Measurements from ENCODE around the gene CA10. TPM values are rescaled to one million over a fixed set of nuclear protein-coding genes. Genes with fewer than 3 reads are reported as not detected.

The CA10 gene
- total RNA-seq, 2 donors from 2014 or later = 0.22 to 0.37 TPM

DNA sequence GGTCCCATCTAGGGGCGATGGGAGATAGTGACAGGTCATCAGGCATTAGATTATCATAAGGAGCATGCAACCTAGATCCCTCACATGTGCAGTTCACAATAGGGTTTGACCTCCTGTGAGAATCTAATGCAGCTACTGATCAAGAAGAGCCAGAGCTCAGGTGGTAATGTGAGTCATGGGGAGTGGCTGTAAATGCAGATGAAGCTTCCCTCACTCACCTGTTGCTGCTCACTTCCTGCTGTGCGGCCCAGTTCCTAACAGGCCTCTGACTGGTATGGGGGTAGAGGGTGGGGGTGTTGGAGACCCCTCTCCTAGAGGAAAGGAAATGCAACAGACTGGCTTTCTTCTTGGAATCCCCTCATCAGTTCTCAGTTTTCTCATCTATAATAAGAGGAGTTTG, 131.4 kb downstream of the CA10 start:
- H3K4me1 ChIP-seq (ENCODE audit: control insufficient read depth, insufficient read depth, low read length) = peaks cover 3% of the 10 kb centered on the region
- H3K4me3 ChIP-seq (ENCODE audit: low read length) = no peak overlapping the region
- Mint-ChIP-seq H3K36me3 (ENCODE audit: low read depth) (no peaks in the 10 kb centered on the region), H3K4me1 (peaks cover 20% of the 10 kb centered on the region), H3K27me3 (ENCODE audit: insufficient read depth) (peaks cover 5% of the 10 kb centered on the region), H3K27ac (no peak overlapping the region), H3K9me3 (no peaks in the 10 kb centered on the region), H3K4me3 (no peak overlapping the region)
- no peaks in the 10 kb centered on the region for H3K36me3 ChIP-seq (ENCODE audit: control insufficient read depth, insufficient read depth, low read length)
- H3K9me3 ChIP-seq (ENCODE audit: control insufficient read depth, low read length) = peaks cover 10% of the 10 kb centered on the region
- no peaks in the 10 kb centered on the region for H3K27me3 ChIP-seq (ENCODE audit: control insufficient read depth, insufficient read depth, low read length, poor library complexity, severe bottlenecking)
- DNase-seq = peak; percentile 72
- TF ChIP-seq CTCF (conservative IDR thresholded peaks at IDR 0.05) = no peak
- H3K27ac ChIP-seq (ENCODE audit: low read depth, low read length) = no peak overlapping the region
- H3K9ac ChIP-seq (ENCODE audit: extremely low read depth, low read length, poor library complexity, severe bottlenecking) = no peak overlapping the region
- 95% methylated on average over 2 of the region's 2 CpGs; no CpG with 5 or more reads in 1 of the 2 experiments for WGBS, 2 experiments (ENCODE audit: insufficient coverage in 1 of 2, insufficient read length in 1 of 2)

DNA sequence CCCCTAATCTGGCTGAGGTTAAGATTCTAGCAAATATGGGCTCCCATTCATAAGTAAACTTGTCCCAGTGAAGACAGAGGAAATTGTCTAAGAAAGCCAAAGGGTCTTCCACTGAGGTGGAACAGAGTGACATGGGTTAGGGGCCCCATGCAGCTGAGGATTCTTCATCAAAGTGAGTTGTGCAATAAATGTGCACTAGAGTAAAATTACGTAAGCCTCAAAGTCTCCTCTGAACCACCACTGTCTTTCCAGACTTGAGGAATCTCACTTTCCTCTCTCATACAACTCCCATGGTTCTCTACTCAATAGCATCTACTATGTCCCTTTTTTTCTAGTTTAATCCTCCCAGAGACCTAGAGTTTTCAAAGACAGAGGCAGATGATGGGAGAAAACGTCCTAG, 132.4 kb downstream of the CA10 start:
- no peak overlapping the region for H3K27ac ChIP-seq (ENCODE audit: low read depth, low read length)
- 74 to 88% methylated on average over 2 of the region's 2 CpGs for WGBS, 2 experiments (ENCODE audit: insufficient coverage in 1 of 2, insufficient read length in 1 of 2)
- Mint-ChIP-seq H3K36me3 (ENCODE audit: low read depth) (no peaks in the 10 kb centered on the region), H3K4me3 (no peak overlapping the region), H3K27me3 (ENCODE audit: insufficient read depth) (peaks cover 5% of the 10 kb centered on the region), H3K27ac (no peak overlapping the region), H3K9me3 (no peaks in the 10 kb centered on the region), H3K4me1 (peaks cover 20% of the 10 kb centered on the region)
- H3K4me3 ChIP-seq (ENCODE audit: low read length) = no peak overlapping the region
- peaks cover 8% of the 10 kb centered on the region for H3K9me3 ChIP-seq (ENCODE audit: control insufficient read depth, low read length)
- H3K4me1 ChIP-seq (ENCODE audit: control insufficient read depth, insufficient read depth, low read length) = peaks cover 3% of the 10 kb centered on the region
- no peak overlapping the region for H3K9ac ChIP-seq (ENCODE audit: extremely low read depth, low read length, poor library complexity, severe bottlenecking)
- DNase-seq = no peak
- no peaks in the 10 kb centered on the region for H3K36me3 ChIP-seq (ENCODE audit: control insufficient read depth, insufficient read depth, low read length)
- no peaks in the 10 kb centered on the region for H3K27me3 ChIP-seq (ENCODE audit: control insufficient read depth, insufficient read depth, low read length, poor library complexity, severe bottlenecking)
- no peak for TF ChIP-seq CTCF (conservative IDR thresholded peaks at IDR 0.05)

DNA sequence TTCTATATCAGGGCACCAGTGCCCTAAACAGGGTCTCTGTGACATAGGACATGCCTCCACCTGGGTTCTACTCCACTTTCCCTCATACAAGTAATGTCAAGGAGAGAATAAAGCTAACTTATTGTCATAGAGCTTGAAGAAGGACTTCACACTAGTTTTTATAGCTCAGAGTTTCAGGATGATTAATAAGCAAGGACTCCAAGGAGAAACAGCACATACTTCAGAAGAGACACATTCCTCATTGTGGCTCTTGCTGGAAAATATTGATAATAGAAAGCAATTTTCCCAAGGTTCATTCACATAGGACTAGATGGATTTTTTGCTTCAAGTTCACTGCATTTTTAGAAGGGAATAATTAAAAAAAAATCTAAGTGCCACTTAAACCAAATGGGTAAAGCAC, 133.3 kb downstream of the CA10 start:
- TF ChIP-seq CTCF (conservative IDR thresholded peaks at IDR 0.05) = no peak
- Mint-ChIP-seq H3K27me3 (ENCODE audit: insufficient read depth) (peaks cover 5% of the 10 kb centered on the region), H3K36me3 (ENCODE audit: low read depth) (no peaks in the 10 kb centered on the region), H3K4me1 (peaks cover 14% of the 10 kb centered on the region), H3K4me3 (no peak overlapping the region), H3K27ac (no peak overlapping the region), H3K9me3 (no peaks in the 10 kb centered on the region)
- H3K9ac ChIP-seq (ENCODE audit: extremely low read depth, low read length, poor library complexity, severe bottlenecking) = no peak overlapping the region
- H3K36me3 ChIP-seq (ENCODE audit: control insufficient read depth, insufficient read depth, low read length) = no peaks in the 10 kb centered on the region
- H3K9me3 ChIP-seq (ENCODE audit: control insufficient read depth, low read length) = peaks cover 14% of the 10 kb centered on the region
- H3K4me3 ChIP-seq (ENCODE audit: low read length) = no peak overlapping the region
- no peaks in the 10 kb centered on the region for H3K27me3 ChIP-seq (ENCODE audit: control insufficient read depth, insufficient read depth, low read length, poor library complexity, severe bottlenecking)
- H3K4me1 ChIP-seq (ENCODE audit: control insufficient read depth, insufficient read depth, low read length) = peaks cover 3% of the 10 kb centered on the region
- DNase-seq = no peak
- H3K27ac ChIP-seq (ENCODE audit: low read depth, low read length) = no peak overlapping the region
